Stimulated activated CD4-positive, alpha-beta T cell treated with anti-CD3 and anti-CD28 coated beads, Interleukin-1b, Interleukin-23, amount 100 ng/mL, for 4 hours (primary cell): ENCODE measurements around the gene ZNF366.
"Not testable (repeated sequence)": the region's sequence is repeated elsewhere in the genome, so short reads cannot be mapped to it uniquely, and the experiment has no call there.

Experiments
- DNase-seq, 2 donors: peaks; one replicate each; pipeline ENCODE4 v3.0.0-alpha.2; 2020; ENCODE audit warnings: low read depth in 2 of 2

The ZNF366 gene

GRCh38 chr5:72438141-72438540, 69.1 kb downstream of the ZNF366 start:
- no peak for DNase-seq

GRCh38 chr5:72436796-72437471, 70.3 kb downstream of the ZNF366 start:
- no peak for DNase-seq

DNA sequence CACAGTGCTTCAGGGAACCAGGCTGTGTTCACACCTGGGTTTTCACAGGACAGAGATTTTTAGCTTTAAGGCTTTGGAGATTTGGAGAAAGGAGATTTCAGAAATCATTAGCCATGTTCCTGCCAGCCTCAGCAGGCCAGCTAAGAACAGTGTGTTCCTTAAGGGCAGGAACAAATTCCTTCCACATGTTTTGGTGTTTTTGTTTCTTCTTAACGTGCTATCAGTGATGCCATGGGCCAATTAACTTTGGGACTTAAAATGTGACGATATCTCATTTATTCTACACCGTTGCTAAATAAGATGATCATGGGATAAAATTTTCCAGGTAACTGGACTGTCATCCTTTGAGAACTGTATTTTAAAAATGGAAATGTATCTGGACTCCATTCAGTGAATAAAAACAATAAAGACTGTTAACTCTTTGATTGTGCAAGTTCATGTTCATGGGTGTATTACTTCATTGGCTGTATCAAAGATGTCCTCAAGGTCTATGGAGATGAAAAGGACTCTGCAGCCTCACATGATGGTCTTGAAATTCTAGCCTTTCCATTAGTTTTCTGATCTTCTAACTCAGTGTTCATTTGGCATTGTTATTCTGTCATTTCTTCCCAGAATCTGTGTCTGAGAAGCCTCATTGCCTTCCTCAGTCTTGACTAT, 72.3 kb downstream of the ZNF366 start:
- DNase-seq, result no peak

DNA sequence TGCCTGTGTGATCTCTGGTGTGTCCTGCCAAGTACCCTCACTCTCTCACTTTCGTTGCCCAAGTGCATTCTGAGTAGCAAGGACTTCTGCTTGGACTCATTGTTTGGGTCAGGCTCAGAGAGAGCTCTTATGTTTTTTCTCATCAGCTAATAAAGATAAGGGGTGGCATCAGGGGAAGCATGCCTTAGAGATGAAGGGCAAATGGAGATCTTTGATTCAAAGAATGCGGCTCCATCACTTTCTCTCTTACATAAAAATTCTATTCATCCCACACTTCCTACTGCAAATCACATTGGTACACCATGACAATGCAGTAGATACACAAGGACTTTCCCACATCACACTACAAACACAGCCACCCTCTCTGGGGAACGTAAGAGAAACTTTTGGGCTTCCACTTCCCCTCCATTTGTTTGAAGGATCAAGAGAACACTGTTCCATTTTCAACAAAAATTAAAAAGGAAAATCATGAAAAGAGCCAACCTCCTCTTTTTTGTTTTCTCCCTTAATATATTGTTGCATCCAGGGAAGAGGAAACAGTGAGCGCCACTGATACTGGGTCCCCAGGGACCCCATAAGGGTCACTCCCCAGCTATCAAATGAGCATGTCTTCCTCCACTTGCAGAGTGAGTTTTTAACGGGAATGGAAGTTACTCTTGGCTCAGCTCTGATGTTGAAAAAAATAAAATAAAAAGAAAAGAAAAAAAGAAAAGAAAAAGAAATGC, 73.0 kb downstream of the ZNF366 start:
- no peak for DNase-seq

GRCh38 chr5:72433522-72433921, 73.7 kb downstream of the ZNF366 start:
- no peak for DNase-seq

DNA sequence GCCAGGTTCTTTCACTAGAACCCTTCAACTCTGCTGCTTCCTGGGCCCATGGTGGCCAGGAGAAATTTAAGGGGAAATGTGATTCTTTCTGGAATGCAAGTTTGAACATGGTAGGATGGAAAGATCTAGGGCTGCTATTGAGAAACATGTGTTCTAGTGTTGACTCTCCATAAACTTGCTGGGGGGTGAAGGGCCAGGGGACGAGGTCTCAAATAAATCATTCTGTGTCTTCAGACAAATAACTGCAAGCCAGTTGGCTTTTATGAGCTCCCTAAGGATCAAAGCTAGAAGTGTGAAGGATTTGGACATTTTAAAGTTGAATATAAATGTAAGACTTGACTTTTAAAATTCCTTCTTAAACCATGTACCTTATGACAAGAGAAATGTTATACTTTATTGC, 78.5 kb downstream of the ZNF366 start:
- DNase-seq, result no peak

- DNase-seq, result no peak
Observed at GRCh38 chr5:72427488-72428437, 79.4 kb downstream of the ZNF366 start.

GRCh38 chr5:72427016-72427415, 80.2 kb downstream of the ZNF366 start:
- no peak for DNase-seq

GRCh38 chr5:72426019-72426418, 81.2 kb downstream of the ZNF366 start:
- no peak for DNase-seq

DNA sequence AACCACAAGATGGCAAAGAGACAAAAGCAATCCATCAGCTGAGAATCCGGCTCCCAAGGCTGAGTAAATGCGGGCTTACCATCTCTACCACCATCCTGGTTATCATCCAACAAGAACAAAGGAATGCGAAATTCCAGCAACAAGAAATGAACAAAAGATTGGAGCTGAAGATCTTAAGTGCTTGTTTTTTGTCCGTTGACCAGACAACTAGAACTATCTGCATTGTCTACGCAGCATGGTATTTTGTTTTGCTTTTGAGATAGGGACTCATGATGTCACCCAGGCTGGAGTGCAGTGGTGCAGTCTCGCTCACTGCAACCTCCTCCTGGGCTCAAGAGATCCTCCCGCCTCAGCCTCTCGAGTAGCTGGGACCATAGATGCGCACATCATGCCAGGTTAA, 88.9 kb downstream of the ZNF366 start:
- no peak for DNase-seq

DNA sequence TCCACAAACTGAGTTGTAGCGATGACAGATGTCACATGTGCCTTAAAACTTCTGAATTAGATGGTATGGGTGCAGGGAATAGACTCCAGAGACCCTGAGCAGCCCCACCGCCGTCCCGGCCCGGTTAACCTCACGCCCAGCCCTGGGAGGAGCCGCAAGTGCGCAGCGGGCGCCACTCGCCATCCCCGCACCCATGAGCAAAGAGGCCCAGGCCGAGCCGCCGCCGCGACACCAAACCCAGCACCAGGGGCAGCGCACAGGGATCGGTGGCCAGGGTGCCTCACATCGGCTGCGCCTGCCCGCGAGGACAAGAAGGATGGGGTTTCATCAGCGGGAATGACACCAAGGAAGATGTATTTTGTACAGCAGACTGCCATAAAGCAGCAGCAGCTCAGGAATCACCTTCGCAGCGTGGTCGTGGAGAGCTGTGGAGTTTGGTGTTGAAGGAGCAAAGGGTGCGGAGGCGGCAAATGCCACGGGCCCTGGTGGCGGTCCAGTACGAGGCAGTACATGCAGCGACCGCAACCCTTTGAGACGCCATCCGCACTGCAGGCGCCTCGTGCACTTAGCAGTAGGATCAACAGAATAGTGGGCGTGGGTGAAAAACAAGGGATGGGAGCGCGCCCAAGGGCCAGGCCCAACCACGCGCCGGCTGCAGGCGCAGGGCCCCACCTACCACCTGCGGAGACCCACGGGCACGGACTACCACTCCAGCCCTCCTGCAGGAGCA, 89.7 kb downstream of the ZNF366 start:
- DNase-seq, result no peak

GRCh38 chr5:72415616-72416325, 91.4 kb downstream of the ZNF366 start:
- no peak for DNase-seq

GRCh38 chr5:72412283-72413055, 94.7 kb downstream of the ZNF366 start:
- no peak for DNase-seq

- no peak for DNase-seq
Observed at GRCh38 chr5:72410688-72411295, 96.4 kb downstream of the ZNF366 start.

- DNase-seq, result no peak
Observed at GRCh38 chr5:72408603-72409002, 98.6 kb downstream of the ZNF366 start.

- DNase-seq, result no peak
Observed at GRCh38 chr5:72408127-72408526, 99.1 kb downstream of the ZNF366 start.

DNA sequence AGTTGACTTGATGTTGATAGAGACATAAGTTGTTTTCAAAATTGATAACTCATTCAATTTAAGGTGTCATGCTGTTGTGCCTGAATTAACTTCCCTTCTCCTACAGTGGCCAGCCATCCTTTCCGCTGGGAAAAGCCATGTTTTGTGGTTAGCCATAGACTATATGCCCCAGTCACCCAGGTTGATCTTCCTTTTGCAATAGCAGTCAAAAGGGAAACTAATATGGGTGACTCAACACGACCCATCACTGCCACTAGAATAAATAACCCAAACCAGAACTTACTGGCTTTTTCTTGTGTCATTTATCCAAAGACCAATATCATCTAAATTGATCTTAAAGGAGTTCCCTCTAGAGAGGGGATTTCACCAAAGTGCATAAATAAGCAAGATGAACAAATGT, 99.7 kb downstream of the ZNF366 start:
- no peak for DNase-seq

GRCh38 chr5:72407078-72407477, 100.1 kb downstream of the ZNF366 start:
- DNase-seq, result no peak

- not testable (repeated sequence) for DNase-seq
Observed at GRCh38 chr5:72404771-72405170, 102.4 kb downstream of the ZNF366 start.
